Pancreas (tissue), 10 donors: ENCODE measurements around the gene NUDT16L1. TPM values are rescaled to one million over a fixed set of nuclear protein-coding genes. Genes with fewer than 3 reads are reported as not detected.

Source experiments
- ATAC-seq, 4 donors: fragments of 200-7000 bp; cut with Tn5 transposase; one replicate each; pipeline versions ENCODE4 v1.8.0 to v1.9.1; 2020; ENCODE audit warnings: mild to moderate bottlenecking in 4 of 4, moderate library complexity in 4 of 4
- DNase-seq, 6 donors: peaks; one replicate each; pipeline ENCODE4 v3.0.0-alpha.2; 2020
- FAIRE-seq: peaks from 2 replicates; lab custom pipeline; 2012; peaks lifted over from hg19 to GRCh38; lab: Jason Lieb, UNC
- H3K27ac ChIP-seq, 4 donors: fragments of 200-600 bp; sonication (generic); 1 replicate in 3 of 4; 2 replicates in 1 of 4; pipeline versions ENCODE4 v1.5.0 to v1.8.0; 2020
- H3K27me3 ChIP-seq, 4 donors: fragments of 200-600 bp; one replicate each; pipeline ENCODE4 v1.8.0; 2021
- H3K36me3 ChIP-seq, 3 donors: fragments of 200-600 bp; sonication (generic) in 1 of 3; one replicate each; pipeline versions ENCODE4 v1.5.0 to v1.8.0; 2020 to 2021
- H3K4me1 ChIP-seq, 3 donors: fragments of 200-600 bp; one replicate each; pipeline ENCODE4 v1.8.0; 2021
- H3K4me3 ChIP-seq, 4 donors: fragments of 200-600 bp; sonication (generic) in 2 of 4; one replicate each; pipeline versions ENCODE4 v1.5.0 to v1.8.0; 2020 to 2021
- H3K9me3 ChIP-seq, 4 donors: fragments of 200-600 bp; one replicate each; pipeline ENCODE4 v1.8.0; 2021
- CTCF ChIP-seq, 4 donors: fragments of 200-600 bp; sonication (generic) in 3 of 4; IDR thresholded peaks; one replicate each; pipeline versions ENCODE4 v1.5.0 to v1.8.0; 2021; ENCODE audit warnings: antibody characterized with exemption in 4 of 4
- WGBS, 2 donors: extraction: QIAGEN DNeasy Blood & Tissue Kit; methylation state at CpG; one replicate each; pipeline ENCODE4 v1.1.7; 2013; 5-methylcytosine and 5-hydroxymethylcytosine counted together
- intact Hi-C, 3 donors: fragments of 100-400 bp; cut with DNase I; formaldehyde crosslinking; loops; one replicate each; pipeline versions ENCODE4 v1.11.1 to v1.14.2; 2022
- polyA plus RNA-seq, 2 donors: library from polyadenylated mRNA; stranded (reverse); fragments of 200-250 nt; gene quantifications; one replicate each; pipeline ENCODE4 v1.2.3, GENCODE V29; 2013
- total RNA-seq, 6 donors: library from RNA; stranded (reverse); fragmentation: NEBNext Ultra II Directional in 4 of 6; extraction: Animal tissue kit (Norgen Biotek cat#: 25700) in 4 of 6; gene quantifications; one replicate each; pipeline versions ENCODE4 v1.2.1 to v1.2.4, GENCODE V29; 2021 to 2023
- donor health status: healthy with polysubstance abuse.
- donor health status: DM: no; HTN: no; CAD: no; lungs with moderate emphysema.
- donor health status: DM: no; HTN: no; CAD: no.
- donor health status: control.
- donor health status: control.
- donor health status: Bipolar disorder and iron deficiency.
- donor health status: DM: yes; HTN: yes; CAD: no.
- donor health status: DM: no; HTN: no; CAD: no.
- donor health status: DM: no; HTN: no; CAD: no.
- donor health status: DM: yes; HTN: yes; CAD: no.

Gene NUDT16L1
- total and polyA plus RNA-seq, 8 donors, result 7.0 to 32.3 (median 14.2) TPM

GRCh38 chr16:4713663-4714501 lies 20.5 kb downstream of the NUDT16L1 start:
- ATAC-seq (peak; percentile 83 to 95 (median 88)), FAIRE-seq (no peak), DNase-seq (peak in 2 of 6 donors; percentile 42 to 51)
- intact Hi-C loops, result no loop called here
- H3K36me3 ChIP-seq, result peaks cover 0 to 5% (median 0%) of the 10 kb centered on the region in 3 donors
- peak overlapping the region; percentile 6 to 50 (median 40) for H3K27ac ChIP-seq
- peak overlapping the region in 2 of 4 donors; percentile 19 to 31 for H3K4me3 ChIP-seq
- WGBS, 2 donors, result 33 to 44% methylated on average over 18 of the region's 18 CpGs
- H3K4me1 ChIP-seq, result no peaks in the 10 kb centered on the region
- TF ChIP-seq CTCF (IDR thresholded peaks at IDR 0.05), result no peak
- H3K9me3 ChIP-seq, result no peaks in the 10 kb centered on the region
- no peaks in the 10 kb centered on the region for H3K27me3 ChIP-seq

GRCh38 chr16:4714996-4715395 lies 21.6 kb downstream of the NUDT16L1 start:
- TF ChIP-seq CTCF (IDR thresholded peaks at IDR 0.05), result no peak
- intact Hi-C loops, result no loop called here
- Histone ChIP-seq H3K9me3 (no peaks in the 10 kb centered on the region), H3K4me1 (no peaks in the 10 kb centered on the region), H3K27ac (no peak overlapping the region), H3K27me3 (no peaks in the 10 kb centered on the region), H3K36me3 (peaks cover 0 to 5% (median 0%) of the 10 kb centered on the region in 3 donors), H3K4me3 (no peak overlapping the region)
- no peak for FAIRE-seq
- 92 to 93% methylated on average over 2 of the region's 2 CpGs for WGBS, 2 donors
- no peak for ATAC-seq
- peak in 1 of 6 donors; percentile 10 for DNase-seq

- Histone ChIP-seq H3K27ac (no peak overlapping the region), H3K27me3 (no peaks in the 10 kb centered on the region), H3K36me3 (no peaks in the 10 kb centered on the region), H3K4me1 (no peaks in the 10 kb centered on the region), H3K9me3 (no peaks in the 10 kb centered on the region), H3K4me3 (no peak overlapping the region)
- DNase-seq, result no peak
- 73 to 79% methylated on average over 5 of the region's 5 CpGs for WGBS, 2 donors
- intact Hi-C loops, result no loop called here
- no peak for ATAC-seq
- TF ChIP-seq CTCF (IDR thresholded peaks at IDR 0.05), result no peak
- FAIRE-seq, result no peak
These were observed 25.1 kb downstream of the NUDT16L1 start for GRCh38 chr16:4718466-4718865.

- no peak for TF ChIP-seq CTCF (IDR thresholded peaks at IDR 0.05)
- 94 to 96% methylated on average over 14 of the region's 14 CpGs for WGBS, 2 donors
- peaks cover 0 to 17% (median 6%) of the 10 kb centered on the region in 3 donors for H3K36me3 ChIP-seq
These were observed 29.9 kb downstream of the NUDT16L1 start for GRCh38 chr16:4723071-4723767.

More at GRCh38 chr16:4723071-4723767, 29.9 kb downstream of the NUDT16L1 start:
- intact Hi-C loops, result no loop called here
- H3K4me3 ChIP-seq, result no peak overlapping the region
- no peak for FAIRE-seq
- H3K4me1 ChIP-seq, result no peaks in the 10 kb centered on the region
- ATAC-seq, result no peak
- no peak overlapping the region for H3K27ac ChIP-seq
- DNase-seq, result no peak
- no peaks in the 10 kb centered on the region for H3K9me3 ChIP-seq
- no peaks in the 10 kb centered on the region for H3K27me3 ChIP-seq
